HepG2 (cell line): ENCODE results near the gene CDK2AP2. TPM values are rescaled to one million over a fixed set of nuclear protein-coding genes. Genes with fewer than 3 reads are reported as not detected.

ENCODE experiments used
- ATAC-seq: fragments of 200-7000 bp; cut with Tn5 transposase; 3 replicates; pipeline ENCODE4 v1.9.1; 2020; ENCODE audit warnings: mild to moderate bottlenecking, moderate library complexity
- BruUV-seq: library from RNA; stranded (reverse); fragments of 400-500 nt; replicated peaks from 2 replicates; lab custom pipeline; 2021; lab: Mats Ljungman, UMichigan
- CTCF ChIA-PET: fragments of 300-600 bp; formaldehyde crosslinking; extraction: SDS; loops from one replicate; lab custom pipeline; 2021; ENCODE audit warnings: low total read pairs, inconsistent platforms, low intra/inter-chr PET ratio; lab: Yijun Ruan, JAX
- POLR2A ChIA-PET: fragments of 350-600 bp; sonication (Branson Sonifier 250); formaldehyde crosslinking; loops from one replicate; lab custom pipeline; 2020; ENCODE audit warnings: antibody characterized with exemption, inconsistent platforms; lab: Yijun Ruan, JAX
- DNase-seq: peaks from one replicate; pipeline ENCODE4 v3.0.0-alpha.2; 2015; ENCODE audit warnings: low spot score
- FAIRE-seq: peaks from 3 replicates; lab custom pipeline; 2011; peaks lifted over from hg19 to GRCh38; lab: Jason Lieb, UNC
- H2AFZ ChIP-seq: one replicate; pipeline ENCODE4 v1.6.1; 2011; ENCODE audit warnings: low read length, inconsistent platforms
- H3K27ac ChIP-seq: fragments of 300-600 bp; 3 replicates; pipeline ENCODE4 v1.8.0; 2011; ENCODE audit warnings: mixed run types, mild to moderate bottlenecking, mixed read lengths, low read length, inconsistent platforms; ENCODE audit not compliant: insufficient read depth; ENCODE audit errors: extremely low read length
- H3K27me3 ChIP-seq, 2 experiments: fragments of 200-600 bp in 1 of 2; 2 replicates in 1 of 2; 3 replicates in 1 of 2; pipeline versions ENCODE4 v1.6.0 to v1.8.0; 2011; ENCODE audit warnings: low read length in 2 of 2, mild to moderate bottlenecking in 2 of 2, moderate library complexity in 2 of 2, inconsistent platforms in 1 of 2; ENCODE audit not compliant: insufficient read depth in 2 of 2, control insufficient read depth in 1 of 2
- H3K36me3 ChIP-seq, 2 experiments: fragments of 200-600 bp in 1 of 2; replicated peaks in 1 of 2; 2 replicates in 1 of 2; 3 replicates in 1 of 2; pipeline versions ENCODE4 v1.5.1 to v1.8.0; 2011; ENCODE audit warnings: low read length in 2 of 2, inconsistent platforms in 1 of 2; ENCODE audit not compliant: insufficient read depth in 2 of 2, control insufficient read depth in 1 of 2
- H3K4me1 ChIP-seq: 2 replicates; pipeline ENCODE4 v1.5.1; 2012; ENCODE audit warnings: low read length, inconsistent platforms; ENCODE audit not compliant: insufficient read depth
- H3K4me2 ChIP-seq: 2 replicates; pipeline ENCODE4 v1.6.0; 2011; ENCODE audit warnings: low read depth, low read length, inconsistent platforms
- H3K4me3 ChIP-seq, 3 experiments: fragments of 200-600 bp in 1 of 3; sonication (generic), shearing (Covaris generic) in 1 of 3; replicated peaks in 1 of 3; 2 replicates each; pipeline ENCODE4 v1.5.1; 2011 to 2016; ENCODE audit warnings: low read length in 3 of 3, inconsistent platforms in 2 of 3, low read depth in 2 of 3, mild to moderate bottlenecking in 2 of 3, control low read depth in 1 of 3, mixed read lengths in 1 of 3; ENCODE audit not compliant: insufficient read depth in 1 of 3
- H3K79me2 ChIP-seq: one replicate; pipeline ENCODE4 v1.6.1; 2011; ENCODE audit warnings: low read length, inconsistent platforms; ENCODE audit not compliant: insufficient read depth
- H3K9ac ChIP-seq: 2 replicates; pipeline ENCODE4 v1.6.0; 2011; ENCODE audit warnings: mild to moderate bottlenecking, low read depth, low read length, inconsistent platforms; ENCODE audit not compliant: insufficient read depth
- H3K9me3 ChIP-seq: 2 replicates; pipeline ENCODE4 v1.5.1; 2012; ENCODE audit warnings: mild to moderate bottlenecking, low read length
- H4K20me1 ChIP-seq: 2 replicates; pipeline ENCODE4 v1.6.0; 2011; ENCODE audit warnings: inconsistent platforms, mild to moderate bottlenecking, low read length, moderate library complexity; ENCODE audit not compliant: insufficient read depth
- GABPA ChIP-seq, 2 experiments: IDR thresholded peaks; 2 replicates each; pipeline ENCODE4 v1.6.1; 2011 to 2016; ENCODE audit warnings: low read depth in 2 of 2, low read length in 1 of 2, missing biosample characterization in 1 of 2, missing genetic modification characterization in 1 of 2
- KLF12 ChIP-seq: sonication (generic); formaldehyde crosslinking; IDR thresholded peaks from 2 replicates; pipeline ENCODE4 v1.4.0; 2020; ENCODE audit warnings: missing genetic modification reagents, borderline replicate concordance
- MBNL3 ChIP-seq: fragments of 250-450 bp; sonication (Bioruptor Pico); conservative IDR thresholded peaks from 2 replicates; pipeline ENCODE4 v1.8.0; 2022; ENCODE audit warnings: mild to moderate bottlenecking, inconsistent platforms
- RARA ChIP-seq: IDR thresholded peaks from 2 replicates; pipeline ENCODE4 v1.6.1; 2016; ENCODE audit warnings: missing genetic modification reagents, missing compliant biosample characterization
- RNF219 ChIP-seq: sonication (generic); formaldehyde crosslinking; IDR thresholded peaks from 2 replicates; pipeline ENCODE4 v1.5.0; 2020; ENCODE audit warnings: mild to moderate bottlenecking, missing genetic modification reagents
- ZNF687 ChIP-seq: sonication (generic); formaldehyde crosslinking; IDR thresholded peaks from 2 replicates; pipeline ENCODE4 v1.5.1; 2020; ENCODE audit warnings: mild to moderate bottlenecking, missing genetic modification reagents, moderate library complexity
- WGBS: methylation state at CpG from one replicate; pipeline ENCODE4 v1.1.6; 2017; ENCODE audit warnings: low lambda C conversion rate; 5-methylcytosine and 5-hydroxymethylcytosine counted together
- in situ Hi-C: cut with HindIII; loops from 2 replicates; pipeline ENCODE4 v1.10.0; 2017; ENCODE audit warnings: low pct_unique_long_range_greater_than_20kb; ENCODE audit not compliant: extremely low pct_ligation_motif_present
- intact Hi-C: fragments of 100-400 bp; cut with micrococcal nuclease; formaldehyde crosslinking; loops from one replicate; pipeline ENCODE4 v1.10.0; 2022; ENCODE audit not compliant: unreplicated experiment
- polyA plus RNA-seq, 8 experiments: library from polyadenylated mRNA; depleted of rRNA in 3 of 8; stranded (reverse) in 7 of 8; unstranded in 1 of 8; fragments of >200 nt; fragmentation: Illumina TruSeq in 4 of 8; extraction: Trizol in 4 of 8; gene quantifications; 2 replicates each; pipeline versions ENCODE4 v1.2.1 to v1.2.3, GENCODE V29; 2011 to 2016; ENCODE audit warnings: low read depth in 4 of 8, missing spikeins in 1 of 8, mixed read lengths in 1 of 8; ENCODE audit not compliant: insufficient read depth in 1 of 8
- total RNA-seq, 5 experiments: library from RNA; depleted of rRNA; stranded (reverse); fragments of >200 nt; fragmentation: Illumina TruSeq; extraction: Trizol; gene quantifications; 2 replicates each; pipeline ENCODE4 v1.2.3, GENCODE V29; 2016; ENCODE audit warnings: low read depth in 1 of 5
- TF ChIP-seq, protein P1 (sequence below): sonication (generic); formaldehyde crosslinking; conservative IDR thresholded peaks from 2 replicates; pipeline ENCODE4 v1.8.1; 2023; ENCODE audit warnings: missing genetic modification reagents
- TF ChIP-seq, protein P2 (sequence below): sonication (generic); formaldehyde crosslinking; IDR thresholded peaks from 2 replicates; pipeline ENCODE4 v1.4.0; 2020; ENCODE audit warnings: mild to moderate bottlenecking, missing genetic modification reagents

The CDK2AP2 gene
- total and polyA plus RNA-seq, 2 of the 13 experiments (the other 11 are each of a cell fraction or from before 2014, with no cell fraction given) = 15.0 to 23.2 TPM

GRCh38 chr11:67545280-67545679 is 37.3 kb upstream of the CDK2AP2 start (continued):
- TF ChIP-seq ZNF687 (CRISPR knock-in tag) = peak; percentile 14; the same call in 1 of the 2 replicates
- TF ChIP-seq, all 625 proteins: peak for 8

GRCh38 chr11:67544616-67545242 is 36.8 kb upstream of the CDK2AP2 start:
- Histone ChIP-seq H4K20me1 (no peaks in the 10 kb centered on the region), H3K9ac (no peak overlapping the region), H3K27ac (no peak overlapping the region), H2AFZ (peak overlapping the region; percentile 20), H3K36me3 (no peaks in the 10 kb centered on the region), H3K27me3 (no peaks in the 10 kb centered on the region), H3K79me2 (no peaks in the 10 kb centered on the region), H3K9me3 (no peaks in the 10 kb centered on the region), H3K4me2 (peak overlapping the region; percentile 43), H3K4me3 (no peak overlapping the region), H3K4me1 (peaks cover 43% of the 10 kb centered on the region)
- peak; percentile 51 for ATAC-seq
- WGBS = 30% methylated on average over 8 of the region's 10 CpGs
- no peak for FAIRE-seq
- TF ChIP-seq RARA = peak; percentile 24; the same call in 1 of the 2 replicates
- TF ChIP-seq GABPA (IDR thresholded peaks at IDR 0.05; ENCODE audit: low read depth, low read length) = no peak
- TF ChIP-seq GABPA (CRISPR knock-in tag; IDR thresholded peaks at IDR 0.05; ENCODE audit: low read depth) = 0 out of 2 replicates have a peak, but pooled peaks have one; percentile 16
- TF ChIP-seq, protein P1, sequence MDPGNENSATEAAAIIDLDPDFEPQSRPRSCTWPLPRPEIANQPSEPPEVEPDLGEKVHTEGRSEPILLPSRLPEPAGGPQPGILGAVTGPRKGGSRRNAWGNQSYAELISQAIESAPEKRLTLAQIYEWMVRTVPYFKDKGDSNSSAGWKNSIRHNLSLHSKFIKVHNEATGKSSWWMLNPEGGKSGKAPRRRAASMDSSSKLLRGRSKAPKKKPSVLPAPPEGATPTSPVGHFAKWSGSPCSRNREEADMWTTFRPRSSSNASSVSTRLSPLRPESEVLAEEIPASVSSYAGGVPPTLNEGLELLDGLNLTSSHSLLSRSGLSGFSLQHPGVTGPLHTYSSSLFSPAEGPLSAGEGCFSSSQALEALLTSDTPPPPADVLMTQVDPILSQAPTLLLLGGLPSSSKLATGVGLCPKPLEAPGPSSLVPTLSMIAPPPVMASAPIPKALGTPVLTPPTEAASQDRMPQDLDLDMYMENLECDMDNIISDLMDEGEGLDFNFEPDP (CRISPR knock-in tag) = 0 out of 2 replicates have a peak, but pooled peaks have one; percentile 59
- TF ChIP-seq KLF12 (CRISPR knock-in tag) = 0 out of 2 replicates have a peak, but pooled peaks have one; percentile 41
- TF ChIP-seq MBNL3 = no peak
- no peak for TF ChIP-seq RNF219
- TF ChIP-seq, protein P2, sequence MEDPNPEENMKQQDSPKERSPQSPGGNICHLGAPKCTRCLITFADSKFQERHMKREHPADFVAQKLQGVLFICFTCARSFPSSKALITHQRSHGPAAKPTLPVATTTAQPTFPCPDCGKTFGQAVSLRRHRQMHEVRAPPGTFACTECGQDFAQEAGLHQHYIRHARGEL (CRISPR knock-in tag) = no peak
- in situ Hi-C loops (no loop called here), intact Hi-C loops (no loop called here)
- ChIA-PET POLR2A (no interaction called here), CTCF (no interaction called here)
- BruUV-seq = no TSS peak
- DNase-seq = no peak
